ENCODE data around the gene TRDMT1. TPM values are rescaled to one million over a fixed set of nuclear protein-coding genes. Genes with fewer than 3 reads are reported as not detected.

The TRDMT1 gene
- total RNA-seq, 2 experiments from 2014 or later = 10.4 to 12.2 TPM

DNA sequence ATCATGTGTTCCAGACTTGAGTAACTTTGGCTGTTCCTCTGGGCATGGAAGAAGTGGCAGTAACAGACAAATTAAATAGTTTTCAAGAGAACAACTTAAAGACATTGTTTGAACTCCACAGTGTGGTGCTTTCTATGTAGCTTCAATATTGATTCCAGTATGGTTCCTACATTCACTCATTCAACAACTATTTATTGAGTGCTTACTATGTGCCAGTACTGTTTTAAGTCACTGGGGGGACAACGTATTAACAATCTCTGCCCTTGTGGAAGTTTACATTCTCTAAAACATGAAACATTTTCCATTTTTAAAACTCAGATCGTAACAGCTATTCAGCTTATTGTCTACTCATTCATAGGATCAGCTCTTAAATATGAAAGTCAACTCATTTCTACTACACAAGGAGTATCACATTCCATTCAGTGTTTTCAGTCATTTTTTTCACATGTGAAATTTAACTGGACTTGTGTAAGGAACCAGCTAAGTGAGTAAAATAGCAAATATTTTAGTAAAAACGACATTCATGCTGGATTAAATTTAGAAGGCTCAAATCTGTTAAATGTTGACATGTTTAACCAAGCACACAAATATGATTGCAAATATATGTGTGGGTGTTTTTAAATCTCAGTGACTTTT lies 58.3 kb downstream of the TRDMT1 start:
- Histone ChIP-seq H3K36me3 (ENCODE audit: insufficient read depth, low read length) (no peaks in the 10 kb centered on the region), H2AFZ (ENCODE audit: low read length) (no peak overlapping the region), H3K79me2 (ENCODE audit: insufficient read depth, low read depth, low read length) (no peaks in the 10 kb centered on the region), H3K9me2 (ENCODE audit: insufficient read depth, low read length) (no peaks in the 10 kb centered on the region), H3K4me3 (ENCODE audit: low read depth, low read length, poor library complexity, severe bottlenecking) (no peak overlapping the region), H3K9me3 (ENCODE audit: low read length) (no peaks in the 10 kb centered on the region), H3K4me1 (ENCODE audit: insufficient read depth, low read length, poor library complexity, severe bottlenecking) (no peaks in the 10 kb centered on the region), H3K27ac (ENCODE audit: low read depth, low read length, poor library complexity, severe bottlenecking) (no peak overlapping the region), H4K20me1 (ENCODE audit: insufficient read depth, low read length) (no peaks in the 10 kb centered on the region), H3K4me2 (ENCODE audit: low read length) (no peak overlapping the region)
- no TSS peak for BruUV-seq (replicated peaks)
- DNase-seq (ENCODE audit: low spot score) = no peak
- ChIA-PET POLR2A (interaction anchor here (2.3 kb wide), 1 partner anchor 14 kb away, joined by 7 read pairs; no protein-coding TSS in a partner anchor), CTCF (ENCODE audit: unreplicated experiment) (no interaction called here)
- TF ChIP-seq, protein P1, sequence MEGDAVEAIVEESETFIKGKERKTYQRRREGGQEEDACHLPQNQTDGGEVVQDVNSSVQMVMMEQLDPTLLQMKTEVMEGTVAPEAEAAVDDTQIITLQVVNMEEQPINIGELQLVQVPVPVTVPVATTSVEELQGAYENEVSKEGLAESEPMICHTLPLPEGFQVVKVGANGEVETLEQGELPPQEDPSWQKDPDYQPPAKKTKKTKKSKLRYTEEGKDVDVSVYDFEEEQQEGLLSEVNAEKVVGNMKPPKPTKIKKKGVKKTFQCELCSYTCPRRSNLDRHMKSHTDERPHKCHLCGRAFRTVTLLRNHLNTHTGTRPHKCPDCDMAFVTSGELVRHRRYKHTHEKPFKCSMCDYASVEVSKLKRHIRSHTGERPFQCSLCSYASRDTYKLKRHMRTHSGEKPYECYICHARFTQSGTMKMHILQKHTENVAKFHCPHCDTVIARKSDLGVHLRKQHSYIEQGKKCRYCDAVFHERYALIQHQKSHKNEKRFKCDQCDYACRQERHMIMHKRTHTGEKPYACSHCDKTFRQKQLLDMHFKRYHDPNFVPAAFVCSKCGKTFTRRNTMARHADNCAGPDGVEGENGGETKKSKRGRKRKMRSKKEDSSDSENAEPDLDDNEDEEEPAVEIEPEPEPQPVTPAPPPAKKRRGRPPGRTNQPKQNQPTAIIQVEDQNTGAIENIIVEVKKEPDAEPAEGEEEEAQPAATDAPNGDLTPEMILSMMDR (conservative IDR thresholded peaks at IDR 0.05; ENCODE audit: low read length) = no peak
- no peak for TF ChIP-seq EZH2phosphoT487 (IDR thresholded peaks at IDR 0.05; ENCODE audit: borderline replicate concordance, low read depth, low read length)
- intact Hi-C loops (cut with micrococcal nuclease; ENCODE audit: unreplicated experiment) = no loop called here

DNA sequence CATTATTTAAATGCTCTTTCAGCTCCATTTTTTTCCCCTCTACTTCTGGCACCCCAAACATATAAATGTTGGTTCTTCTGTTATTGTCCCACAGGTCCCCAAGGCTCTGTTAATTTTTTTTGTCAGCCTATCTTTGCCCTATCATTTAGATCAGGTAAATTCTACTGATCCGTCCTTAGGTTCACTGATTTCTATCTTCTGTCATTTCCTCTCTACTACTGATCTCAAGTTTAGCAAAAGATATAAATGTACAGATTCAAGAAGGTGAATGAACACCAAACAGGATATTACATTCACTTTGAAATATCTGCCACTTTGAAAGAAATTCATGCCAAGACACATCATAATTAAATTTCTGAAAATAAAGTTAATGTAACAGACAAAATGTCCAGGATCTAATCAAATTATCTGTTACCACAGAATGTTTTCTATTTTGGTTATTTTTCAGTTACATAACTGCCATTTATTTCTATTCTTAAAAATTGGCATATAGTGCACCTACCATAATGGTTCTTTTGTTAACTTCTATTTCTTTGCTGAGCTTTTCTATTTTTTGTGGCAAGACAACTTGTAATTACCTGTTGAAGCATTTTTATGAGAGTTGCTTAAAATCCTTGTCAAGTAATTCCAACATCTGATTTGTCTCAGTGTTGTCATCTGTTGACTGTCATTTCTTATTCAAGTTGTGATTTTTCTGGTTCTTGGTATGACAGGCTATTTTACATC lies 59.8 kb downstream of the TRDMT1 start:
- H3K4me2 ChIP-seq (ENCODE audit: low read length) = no peak overlapping the region
- no peaks in the 10 kb centered on the region for H3K4me1 ChIP-seq (ENCODE audit: insufficient read depth, low read length, poor library complexity, severe bottlenecking)
- H3K79me2 ChIP-seq (ENCODE audit: insufficient read depth, low read depth, low read length) = no peaks in the 10 kb centered on the region
- H3K9me2 ChIP-seq (ENCODE audit: insufficient read depth, low read length) = no peaks in the 10 kb centered on the region
- H3K36me3 ChIP-seq (ENCODE audit: insufficient read depth, low read length) = no peaks in the 10 kb centered on the region
- H2AFZ ChIP-seq (ENCODE audit: low read length) = no peak overlapping the region
- H3K4me3 ChIP-seq (ENCODE audit: low read depth, low read length, poor library complexity, severe bottlenecking) = no peak overlapping the region
- intact Hi-C loops (cut with micrococcal nuclease; ENCODE audit: unreplicated experiment) = no loop called here
- ChIA-PET POLR2A (interaction anchor here (0.7 kb wide), 1 partner anchor 14 kb away, joined by 3 read pairs; no protein-coding TSS in a partner anchor), CTCF (ENCODE audit: unreplicated experiment) (no interaction called here)
- no peaks in the 10 kb centered on the region for H3K9me3 ChIP-seq (ENCODE audit: low read length)
- DNase-seq (ENCODE audit: low spot score) = no peak
- no peak for TF ChIP-seq EZH2phosphoT487 (IDR thresholded peaks at IDR 0.05; ENCODE audit: borderline replicate concordance, low read depth, low read length)
- TF ChIP-seq, protein P1 (conservative IDR thresholded peaks at IDR 0.05; ENCODE audit: low read length) = no peak
- H4K20me1 ChIP-seq (ENCODE audit: insufficient read depth, low read length) = no peaks in the 10 kb centered on the region
- BruUV-seq (replicated peaks) = no TSS peak
- no peak overlapping the region for H3K27ac ChIP-seq (ENCODE audit: low read depth, low read length, poor library complexity, severe bottlenecking)

DNA sequence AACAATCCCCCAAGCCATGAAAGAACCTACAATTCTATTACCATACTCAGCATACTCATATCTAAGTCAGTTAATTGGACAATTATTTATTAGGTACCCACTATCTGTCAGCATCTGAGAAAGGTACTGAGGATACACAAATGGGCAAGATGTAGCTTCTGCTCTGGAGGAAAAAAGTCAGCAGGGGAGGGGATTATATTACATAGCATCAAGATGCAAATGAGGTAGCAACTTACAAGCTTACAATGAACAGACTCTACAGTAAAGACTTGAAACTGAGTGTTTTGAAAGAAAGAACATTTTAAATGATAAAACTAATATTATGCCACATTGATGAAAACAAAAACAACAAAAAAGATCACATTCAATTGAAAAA lies 61.1 kb downstream of the TRDMT1 start:
- POLR2A ChIA-PET = no interaction called here
- no peak overlapping the region for H2AFZ ChIP-seq (ENCODE audit: low read length)
- H3K79me2 ChIP-seq (ENCODE audit: insufficient read depth, low read depth, low read length) = no peaks in the 10 kb centered on the region
- H3K27ac ChIP-seq (ENCODE audit: low read depth, low read length, poor library complexity, severe bottlenecking) = no peak overlapping the region
- intact Hi-C loops (cut with micrococcal nuclease; ENCODE audit: unreplicated experiment) = no loop called here
- CTCF ChIA-PET (ENCODE audit: unreplicated experiment) = no interaction called here
- no peaks in the 10 kb centered on the region for H3K9me3 ChIP-seq (ENCODE audit: low read length)
- no peaks in the 10 kb centered on the region for H3K36me3 ChIP-seq (ENCODE audit: insufficient read depth, low read length)
- H3K4me1 ChIP-seq (ENCODE audit: insufficient read depth, low read length, poor library complexity, severe bottlenecking) = no peaks in the 10 kb centered on the region
- no peaks in the 10 kb centered on the region for H3K9me2 ChIP-seq (ENCODE audit: insufficient read depth, low read length)
- no peak for DNase-seq (ENCODE audit: low spot score)
- H3K4me3 ChIP-seq (ENCODE audit: low read depth, low read length, poor library complexity, severe bottlenecking) = no peak overlapping the region
- H3K4me2 ChIP-seq (ENCODE audit: low read length) = no peak overlapping the region
- no TSS peak for BruUV-seq (replicated peaks)
- no peak for TF ChIP-seq EZH2phosphoT487 (IDR thresholded peaks at IDR 0.05; ENCODE audit: borderline replicate concordance, low read depth, low read length)
- TF ChIP-seq, protein P1 (conservative IDR thresholded peaks at IDR 0.05; ENCODE audit: low read length) = no peak
- H4K20me1 ChIP-seq (ENCODE audit: insufficient read depth, low read length) = no peaks in the 10 kb centered on the region
